HepG2 (cell line): ENCODE results near the gene ZBTB48. TPM values are rescaled to one million over a fixed set of nuclear protein-coding genes. Genes with fewer than 3 reads are reported as not detected.

Experiments
- AGO2 ChIP-seq: fragments of 200-400 bp; formaldehyde crosslinking; optimal IDR thresholded peaks from 2 replicates; pipeline ENCODE3; 2017; ENCODE audit warnings: mild to moderate bottlenecking, low read depth, low read length, moderate library complexity
- CTCF ChIP-seq: sonication (generic); formaldehyde crosslinking; IDR thresholded peaks from 2 replicates; pipeline ENCODE4 v1.5.0; 2020; ENCODE audit warnings: mild to moderate bottlenecking, missing genetic modification reagents, moderate library complexity
- GATAD1 ChIP-seq: IDR thresholded peaks from 2 replicates; pipeline ENCODE4 v1.6.1; 2016; ENCODE audit warnings: missing genetic modification reagents, missing compliant biosample characterization
- JUNB ChIP-seq: sonication (generic); formaldehyde crosslinking; IDR thresholded peaks from 2 replicates; pipeline ENCODE4 v1.8.0; 2022; ENCODE audit warnings: missing genetic modification reagents, mild to moderate bottlenecking, borderline replicate concordance
- MEF2D ChIP-seq: sonication (generic); formaldehyde crosslinking; IDR thresholded peaks from 2 replicates; pipeline ENCODE4 v1.5.1; 2020; ENCODE audit warnings: mild to moderate bottlenecking, missing genetic modification reagents
- MTF2 ChIP-seq: sonication (generic); formaldehyde crosslinking; IDR thresholded peaks from 2 replicates; pipeline ENCODE4 v1.5.0; 2020; ENCODE audit warnings: missing genetic modification reagents, borderline replicate concordance
- MXD1 ChIP-seq: sonication (generic); formaldehyde crosslinking; IDR thresholded peaks from 2 replicates; pipeline ENCODE4 v1.4.0; 2020; ENCODE audit warnings: mild to moderate bottlenecking, missing genetic modification reagents
- NFKB2 ChIP-seq: sonication (generic); formaldehyde crosslinking; IDR thresholded peaks from 2 replicates; pipeline ENCODE4 v1.4.0; 2020; ENCODE audit warnings: missing genetic modification reagents, borderline replicate concordance
- NR2C2 ChIP-seq: sonication (generic); formaldehyde crosslinking; IDR thresholded peaks from 2 replicates; pipeline ENCODE4 v1.4.0; 2020; ENCODE audit warnings: missing genetic modification reagents, mild to moderate bottlenecking, moderate library complexity, borderline replicate concordance
- PAXIP1 ChIP-seq: sonication (generic); formaldehyde crosslinking; conservative IDR thresholded peaks from 2 replicates; pipeline ENCODE4 v1.4.0; 2020; ENCODE audit warnings: mild to moderate bottlenecking, missing genetic modification reagents, moderate library complexity
- SIX1 ChIP-seq: sonication (generic); formaldehyde crosslinking; IDR thresholded peaks from 2 replicates; pipeline ENCODE4 v1.4.0; 2020; ENCODE audit warnings: missing genetic modification reagents, borderline replicate concordance
- SNAI1 ChIP-seq: sonication (generic); formaldehyde crosslinking; IDR thresholded peaks from 2 replicates; pipeline ENCODE4 v1.5.0; 2020; ENCODE audit warnings: mild to moderate bottlenecking, missing genetic modification reagents, borderline replicate concordance
- TOE1 ChIP-seq: sonication (generic); formaldehyde crosslinking; IDR thresholded peaks from 2 replicates; pipeline ENCODE4 v1.4.0; 2020; ENCODE audit warnings: mild to moderate bottlenecking, missing genetic modification reagents
- ZNF614 ChIP-seq: IDR thresholded peaks from 2 replicates; pipeline ENCODE4 v1.6.1; 2018; ENCODE audit warnings: missing biosample characterization, missing genetic modification reagents, inconsistent platforms, borderline replicate concordance
- ZNF724P ChIP-seq: sonication (generic); formaldehyde crosslinking; IDR thresholded peaks from 2 replicates; pipeline ENCODE4 v1.8.0; 2022; ENCODE audit warnings: missing genetic modification reagents, borderline replicate concordance
- ZSCAN31 ChIP-seq: sonication (generic); formaldehyde crosslinking; IDR thresholded peaks from 2 replicates; pipeline ENCODE4 v1.5.0; 2020; ENCODE audit warnings: low read depth, mild to moderate bottlenecking, missing genetic modification reagents
- polyA plus RNA-seq, 8 experiments: library from polyadenylated mRNA; depleted of rRNA in 3 of 8; stranded (reverse) in 7 of 8; unstranded in 1 of 8; fragments of >200 nt; fragmentation: Illumina TruSeq in 4 of 8; extraction: Trizol in 4 of 8; gene quantifications; 2 replicates each; pipeline versions ENCODE4 v1.2.1 to v1.2.3, GENCODE V29; 2011 to 2016; ENCODE audit warnings: low read depth in 4 of 8, missing spikeins in 1 of 8, mixed read lengths in 1 of 8; ENCODE audit not compliant: insufficient read depth in 1 of 8
- total RNA-seq, 5 experiments: library from RNA; depleted of rRNA; stranded (reverse); fragments of >200 nt; fragmentation: Illumina TruSeq; extraction: Trizol; gene quantifications; 2 replicates each; pipeline ENCODE4 v1.2.3, GENCODE V29; 2016; ENCODE audit warnings: low read depth in 1 of 5
- TF ChIP-seq, protein P1 (sequence below): sonication (generic); formaldehyde crosslinking; IDR thresholded peaks from 2 replicates; pipeline ENCODE4 v1.8.0; 2022; ENCODE audit warnings: mild to moderate bottlenecking, missing genetic modification reagents
- TF ChIP-seq, protein P2 (sequence below): sonication (generic); formaldehyde crosslinking; IDR thresholded peaks from 2 replicates; pipeline ENCODE4 v1.5.0; 2020; ENCODE audit warnings: missing genetic modification reagents

The ZBTB48 gene
- total and polyA plus RNA-seq, 2 of the 13 experiments (the other 11 are each of a cell fraction or from before 2014, with no cell fraction given) = 13.0 to 17.1 TPM

GRCh38 chr1:6554031-6554906 lies 25.5 kb upstream of the ZBTB48 start, which contains the start of gene NOL9 (continued):
- TF ChIP-seq PAXIP1 (CRISPR knock-in tag) (peak; percentile 53), JUNB (CRISPR knock-in tag) (no peak), NFKB2 (peak; percentile 81; the same call in 1 of the 2 replicates), MXD1 (CRISPR knock-in tag) (peak; percentile 78), TOE1 (no peak), SIX1 (0 out of 2 replicates have a peak, but pooled peaks have one; percentile 14), ZNF614 (CRISPR knock-in tag) (peak; percentile 63; the same call in 1 of the 2 replicates), SNAI1 (CRISPR knock-in tag) (peak; percentile 54; the same call in 1 of the 2 replicates), AGO2 (peak; percentile 67), GATAD1 (CRISPR knock-in tag) (peak; percentile 98), ZSCAN31 (peak; percentile 70; the same call in 1 of the 2 replicates), ZNF724P (CRISPR knock-in tag) (no peak; the same call in 1 of the 2 replicates), MEF2D (CRISPR knock-in tag) (no peak), CTCF (CRISPR knock-in tag) (peak; percentile 93), NR2C2 (CRISPR knock-in tag) (peak; percentile 88), MTF2 (CRISPR knock-in tag) (peak; percentile 74; the same call in 1 of the 2 replicates)
- TF ChIP-seq, protein P1, sequence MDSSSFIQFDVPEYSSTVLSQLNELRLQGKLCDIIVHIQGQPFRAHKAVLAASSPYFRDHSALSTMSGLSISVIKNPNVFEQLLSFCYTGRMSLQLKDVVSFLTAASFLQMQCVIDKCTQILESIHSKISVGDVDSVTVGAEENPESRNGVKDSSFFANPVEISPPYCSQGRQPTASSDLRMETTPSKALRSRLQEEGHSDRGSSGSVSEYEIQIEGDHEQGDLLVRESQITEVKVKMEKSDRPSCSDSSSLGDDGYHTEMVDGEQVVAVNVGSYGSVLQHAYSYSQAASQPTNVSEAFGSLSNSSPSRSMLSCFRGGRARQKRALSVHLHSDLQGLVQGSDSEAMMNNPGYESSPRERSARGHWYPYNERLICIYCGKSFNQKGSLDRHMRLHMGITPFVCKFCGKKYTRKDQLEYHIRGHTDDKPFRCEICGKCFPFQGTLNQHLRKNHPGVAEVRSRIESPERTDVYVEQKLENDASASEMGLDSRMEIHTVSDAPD (CRISPR knock-in tag) = 0 out of 2 replicates have a peak, but pooled peaks have one; percentile 43
- TF ChIP-seq, protein P2, sequence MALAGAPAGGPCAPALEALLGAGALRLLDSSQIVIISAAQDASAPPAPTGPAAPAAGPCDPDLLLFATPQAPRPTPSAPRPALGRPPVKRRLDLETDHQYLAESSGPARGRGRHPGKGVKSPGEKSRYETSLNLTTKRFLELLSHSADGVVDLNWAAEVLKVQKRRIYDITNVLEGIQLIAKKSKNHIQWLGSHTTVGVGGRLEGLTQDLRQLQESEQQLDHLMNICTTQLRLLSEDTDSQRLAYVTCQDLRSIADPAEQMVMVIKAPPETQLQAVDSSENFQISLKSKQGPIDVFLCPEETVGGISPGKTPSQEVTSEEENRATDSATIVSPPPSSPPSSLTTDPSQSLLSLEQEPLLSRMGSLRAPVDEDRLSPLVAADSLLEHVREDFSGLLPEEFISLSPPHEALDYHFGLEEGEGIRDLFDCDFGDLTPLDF (CRISPR knock-in tag) = peak; percentile 74; the same call in 1 of the 2 replicates
